ENCODE measurements around the gene CREG2.
"Not testable (repeated sequence)": the region's sequence is repeated elsewhere in the genome, so short reads cannot be mapped to it uniquely, and the experiment has no call there.

Gene CREG2

GRCh38 chr2:101374821-101375561 is 12.3 kb downstream of the CREG2 start:
- no peak for DNase-seq (ENCODE audit: low read depth in 2 of 2)

- no peak for DNase-seq (ENCODE audit: low read depth in 2 of 2)
Observed at GRCh38 chr2:101372792-101373191, 14.5 kb downstream of the CREG2 start.

DNA sequence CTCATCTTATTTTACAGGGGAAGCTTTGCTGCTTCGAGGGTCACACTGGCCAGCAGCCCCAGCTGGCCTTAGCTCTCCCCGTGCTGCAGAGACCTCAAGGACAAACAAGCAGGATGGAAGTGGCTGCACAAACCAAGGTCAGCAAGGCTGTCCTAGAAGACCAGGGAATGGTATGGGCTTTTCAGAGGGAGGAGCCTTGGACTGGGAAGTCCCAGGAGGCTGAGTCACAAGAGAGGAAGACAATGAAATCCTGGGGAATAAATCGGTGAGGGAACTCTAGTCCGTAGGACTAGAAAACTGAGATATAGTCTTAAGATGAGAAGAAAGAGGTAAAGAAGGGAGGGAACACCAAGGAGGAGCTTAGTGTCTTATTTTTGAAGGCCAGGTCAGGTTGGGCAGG is 15.7 kb downstream of the CREG2 start:
- DNase-seq (ENCODE audit: low read depth in 2 of 2) = no peak

GRCh38 chr2:101369100-101369499 is 18.2 kb downstream of the CREG2 start:
- no peak for DNase-seq (ENCODE audit: low read depth in 2 of 2)

DNA sequence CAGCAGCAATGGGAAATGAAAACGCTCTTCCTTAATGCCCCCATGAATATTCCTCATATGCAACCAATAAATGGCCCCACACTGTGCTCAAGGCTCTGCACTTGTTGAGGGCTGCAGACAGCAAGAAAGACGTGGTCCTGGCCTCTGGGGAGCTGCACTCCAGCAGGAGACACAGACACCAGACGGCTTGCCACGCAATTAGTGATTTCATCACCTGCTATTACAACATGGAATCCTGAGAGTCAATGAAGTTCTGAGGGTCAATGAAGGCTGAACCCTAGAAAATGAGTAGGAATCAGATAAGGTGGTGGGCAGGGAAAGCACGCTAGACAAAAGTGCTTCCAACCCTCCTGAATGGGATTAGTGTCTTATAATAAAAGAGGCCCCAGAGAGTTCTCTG is 18.9 kb downstream of the CREG2 start:
- no peak for DNase-seq (ENCODE audit: low read depth in 2 of 2)

GRCh38 chr2:101367508-101367907 is 19.8 kb downstream of the CREG2 start:
- DNase-seq (ENCODE audit: low read depth in 2 of 2) = no peak

DNA sequence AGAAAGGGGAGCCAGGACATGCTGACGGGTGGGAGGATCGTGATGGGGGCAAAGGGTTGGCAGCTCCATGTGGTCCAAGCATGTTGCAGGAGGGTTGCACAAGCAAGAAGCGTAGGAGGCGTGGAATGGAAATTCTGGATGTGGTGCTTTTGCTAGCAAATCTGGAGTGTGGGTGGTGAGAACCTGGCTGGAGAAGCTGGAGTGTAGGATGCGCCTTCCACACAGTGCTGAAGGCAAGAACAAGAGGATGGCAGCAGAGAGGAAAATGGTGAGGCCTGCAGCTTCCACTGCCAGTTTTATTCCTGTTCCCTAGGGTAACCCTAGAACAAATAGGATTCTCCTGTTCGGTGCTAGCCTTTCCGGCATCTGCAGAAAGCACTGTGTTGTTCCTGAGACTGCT is 22.4 kb downstream of the CREG2 start:
- DNase-seq (ENCODE audit: low read depth in 2 of 2) = no peak

DNA sequence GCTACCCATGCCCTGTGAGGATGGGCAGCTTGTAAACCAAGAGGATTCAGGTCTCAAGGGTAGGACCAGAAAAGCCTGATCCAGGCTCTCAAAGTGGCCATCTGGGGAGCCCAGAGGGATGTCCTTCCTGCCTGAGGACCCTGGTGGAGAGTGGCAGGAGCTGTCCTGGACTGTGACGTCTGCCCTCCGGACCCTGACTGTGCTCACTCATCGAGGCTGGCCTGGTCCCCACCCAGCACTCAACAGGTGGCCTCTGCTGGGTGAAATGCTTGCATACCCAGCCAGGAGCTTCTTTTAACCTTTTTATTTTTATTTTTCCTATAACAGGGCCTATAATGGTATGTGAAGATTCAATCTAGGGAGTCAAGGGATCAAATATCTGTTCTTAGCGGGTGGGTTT is 24.5 kb downstream of the CREG2 start:
- DNase-seq (ENCODE audit: low read depth in 2 of 2) = no peak

- DNase-seq (ENCODE audit: low read depth in 2 of 2) = no peak
Observed at GRCh38 chr2:101362316-101362715, 25.0 kb downstream of the CREG2 start.

DNA sequence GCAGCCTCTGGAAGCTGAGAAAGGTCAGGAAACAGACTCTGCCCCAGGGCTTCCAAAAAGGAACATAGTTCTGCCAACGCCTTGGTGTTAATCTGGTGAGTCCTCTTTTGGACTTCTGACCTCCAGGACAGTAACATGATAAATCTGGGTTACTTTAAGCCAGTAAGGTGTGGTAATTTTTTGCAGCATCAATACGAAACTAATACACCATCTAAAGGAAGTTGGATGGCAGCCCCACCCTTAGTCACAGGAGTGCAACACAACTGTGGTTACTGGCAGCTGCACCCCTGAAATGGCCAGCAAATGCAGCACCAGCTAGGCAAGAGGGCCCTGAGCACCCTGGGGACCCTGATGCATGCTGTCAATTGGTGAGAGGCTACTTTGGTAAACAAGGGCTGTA is 25.8 kb downstream of the CREG2 start:
- DNase-seq (ENCODE audit: low read depth in 2 of 2) = no peak

DNA sequence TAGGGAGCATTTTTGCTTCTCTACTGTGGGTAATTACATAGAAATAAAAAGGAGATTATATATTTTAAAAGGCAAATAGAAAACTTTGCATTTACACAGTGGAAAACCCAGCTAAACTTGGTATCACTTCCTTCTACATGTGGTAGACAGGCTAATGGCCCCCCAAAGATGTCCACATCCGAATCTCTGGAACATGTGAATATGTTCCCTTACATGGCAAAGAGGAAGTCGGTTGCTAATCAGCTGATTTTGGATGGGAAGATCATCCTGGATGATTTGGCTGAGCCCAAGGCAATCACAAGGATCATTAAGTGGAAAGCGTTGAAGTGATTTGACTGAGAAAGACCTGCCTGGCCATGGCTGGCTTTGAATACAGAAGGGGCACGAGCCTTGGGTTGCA is 26.2 kb downstream of the CREG2 start:
- DNase-seq (ENCODE audit: low read depth in 2 of 2) = no peak

DNA sequence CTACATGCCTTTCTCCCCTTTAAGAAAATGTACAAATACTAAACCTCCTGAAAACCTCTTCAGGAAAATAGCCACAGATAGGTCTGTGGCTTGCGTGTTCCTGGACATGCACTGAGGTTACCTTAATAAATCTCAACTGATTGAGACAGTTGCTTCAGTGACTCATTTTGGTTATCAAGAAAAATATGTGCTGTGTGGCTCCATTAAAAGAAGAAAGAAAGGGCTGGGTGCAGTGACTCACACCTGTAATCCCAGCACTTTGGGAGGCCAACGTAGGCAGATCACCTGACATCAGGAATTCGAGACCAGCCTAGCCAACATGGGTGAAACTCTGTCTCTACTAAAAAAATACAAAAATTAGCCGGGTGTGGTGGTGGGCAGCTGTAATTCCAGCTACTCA is 27.1 kb downstream of the CREG2 start:
- no peak for DNase-seq (ENCODE audit: low read depth in 2 of 2)

DNA sequence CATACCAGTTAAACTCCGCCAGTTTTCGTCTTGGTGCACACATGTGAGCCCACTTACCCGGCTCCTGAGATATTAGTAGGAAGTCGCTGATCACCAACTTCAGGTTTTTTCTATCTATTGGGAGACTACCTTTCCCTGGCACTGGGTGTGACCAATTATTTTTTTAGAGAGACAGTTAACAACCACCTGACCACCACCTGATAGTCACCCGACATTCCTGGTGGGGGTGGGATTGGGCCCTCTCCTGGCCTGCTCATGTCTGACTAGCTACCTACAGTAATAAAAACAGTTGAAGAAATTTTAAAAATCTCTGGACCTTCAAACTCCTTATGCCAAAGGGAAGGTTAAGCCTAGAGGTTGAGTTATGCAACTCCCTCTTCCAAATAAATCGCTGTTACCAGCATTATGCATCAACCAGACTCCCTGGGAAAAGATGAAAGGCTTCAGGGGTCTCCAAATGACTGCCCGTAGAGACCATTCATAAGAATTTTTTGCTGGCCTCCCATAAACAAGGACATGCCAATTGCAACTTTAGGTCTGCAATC is 27.8 kb downstream of the CREG2 start:
- DNase-seq (ENCODE audit: low read depth in 2 of 2) = no peak

DNA sequence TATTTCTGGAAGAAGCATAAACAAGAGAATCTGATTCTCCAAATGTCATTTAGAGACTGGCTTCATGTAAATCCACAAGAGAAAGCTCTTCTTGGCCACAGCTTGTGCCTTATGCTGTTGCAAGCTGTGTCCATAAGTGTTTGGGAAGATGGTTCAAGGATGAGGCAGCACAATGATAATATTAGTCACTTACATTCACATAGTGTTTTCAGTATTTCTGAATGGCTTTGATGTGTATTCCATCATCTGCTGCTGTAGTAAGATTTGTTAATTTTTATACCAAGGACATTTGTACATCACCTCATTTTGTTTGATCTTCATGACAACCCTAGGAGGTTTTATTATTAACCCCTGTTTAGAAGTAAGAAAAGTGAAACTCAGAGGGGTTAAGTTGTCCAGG is 29.9 kb downstream of the CREG2 start:
- no peak for DNase-seq (ENCODE audit: low read depth in 2 of 2)

- no peak for DNase-seq (ENCODE audit: low read depth in 2 of 2)
Observed at GRCh38 chr2:101356521-101356920, 30.8 kb downstream of the CREG2 start.

DNA sequence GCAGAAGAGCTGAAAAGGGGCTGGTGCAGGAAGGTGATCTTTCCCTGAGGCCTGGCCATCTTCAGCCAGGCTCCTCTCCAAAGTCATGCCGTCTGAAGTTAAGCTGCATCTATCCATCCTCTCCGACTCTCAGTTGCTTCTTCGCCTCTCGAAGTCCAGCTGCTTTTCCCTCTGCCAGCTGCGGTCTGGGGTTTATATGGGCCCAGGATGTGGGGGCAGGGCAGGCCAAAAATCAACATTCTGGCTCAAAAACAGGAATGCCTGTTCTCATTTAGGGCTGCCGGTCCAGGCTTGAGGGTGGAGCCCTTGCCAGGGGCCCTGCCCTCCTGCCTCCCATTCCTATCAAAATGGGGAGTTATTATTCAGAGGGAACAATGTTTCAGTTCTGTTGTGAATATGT is 31.2 kb downstream of the CREG2 start:
- no peak for DNase-seq (ENCODE audit: low read depth in 2 of 2)

DNA sequence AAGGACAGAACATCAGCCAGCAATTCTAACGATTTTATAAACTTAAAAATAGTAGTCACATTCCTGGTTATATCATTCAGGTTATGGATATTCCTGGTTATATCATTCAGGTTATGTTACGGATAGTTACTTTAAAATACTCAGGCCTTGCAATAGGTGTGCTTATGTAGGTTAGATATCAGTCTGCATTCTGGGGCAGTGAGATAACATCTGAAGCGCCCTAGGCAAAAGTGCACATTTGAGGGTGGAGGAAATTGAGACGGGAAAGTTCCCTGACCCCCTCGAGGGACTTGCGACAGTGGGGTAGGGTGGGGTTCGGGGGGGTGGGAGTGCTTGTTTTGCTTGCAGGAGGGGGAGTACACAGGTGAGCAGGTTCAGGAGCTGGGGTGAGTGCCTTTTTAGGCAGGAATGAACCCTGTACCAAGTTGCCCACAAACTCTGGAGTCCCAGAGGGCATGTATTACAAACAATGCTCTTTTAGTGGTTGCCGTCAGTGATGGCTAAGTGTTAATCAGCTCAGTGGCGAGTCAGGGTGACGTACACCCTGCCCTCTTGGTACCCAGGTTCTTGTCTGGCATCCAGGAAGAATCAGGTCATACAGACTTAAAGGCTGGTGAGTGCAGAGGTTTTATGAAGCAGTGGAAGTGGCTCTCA is 31.8 kb downstream of the CREG2 start:
- no peak for DNase-seq (ENCODE audit: low read depth in 2 of 2)

DNA sequence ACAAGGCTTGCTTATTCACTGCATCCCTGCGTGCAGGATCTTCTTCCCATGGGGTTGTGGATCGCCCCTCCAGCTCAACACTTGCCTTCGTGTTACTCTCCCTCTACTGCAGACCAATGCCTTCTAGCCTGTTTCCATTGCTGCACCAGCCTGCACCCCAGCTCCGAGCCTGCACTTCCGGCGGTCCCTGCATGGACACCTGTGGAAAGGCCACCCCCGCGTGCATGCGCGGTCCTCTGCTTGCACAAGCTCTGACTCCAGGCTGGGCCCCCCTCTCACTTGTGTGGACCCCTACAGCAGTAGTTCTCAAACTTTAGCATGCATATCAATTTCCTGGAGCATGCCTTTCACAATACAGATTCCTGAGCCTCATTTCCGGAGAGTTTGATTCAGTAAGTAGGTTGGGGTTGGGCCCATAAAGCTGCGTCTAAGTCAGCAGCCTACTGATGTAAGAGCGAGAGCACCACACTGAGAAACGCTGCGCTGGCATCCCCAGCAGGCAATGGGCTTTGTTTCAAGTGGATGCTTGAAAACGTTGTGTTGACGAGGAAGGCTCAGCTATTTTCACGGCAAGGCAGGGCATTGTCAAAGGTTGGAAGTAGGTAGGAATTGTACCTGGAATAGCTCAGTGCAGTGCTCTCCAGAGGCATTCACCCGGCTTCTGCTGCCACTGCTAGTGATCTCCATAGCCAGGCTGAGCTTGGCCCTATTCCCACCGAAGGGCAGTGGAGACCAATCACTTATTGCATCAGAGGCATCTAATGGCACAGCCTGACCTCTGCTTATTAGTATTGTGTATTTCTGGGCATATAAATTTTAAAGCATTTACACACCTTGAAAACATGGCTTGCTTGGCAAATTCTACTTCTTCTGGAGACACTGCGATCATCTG is 32.6 kb downstream of the CREG2 start:
- no peak for DNase-seq (ENCODE audit: low read depth in 2 of 2)

DNA sequence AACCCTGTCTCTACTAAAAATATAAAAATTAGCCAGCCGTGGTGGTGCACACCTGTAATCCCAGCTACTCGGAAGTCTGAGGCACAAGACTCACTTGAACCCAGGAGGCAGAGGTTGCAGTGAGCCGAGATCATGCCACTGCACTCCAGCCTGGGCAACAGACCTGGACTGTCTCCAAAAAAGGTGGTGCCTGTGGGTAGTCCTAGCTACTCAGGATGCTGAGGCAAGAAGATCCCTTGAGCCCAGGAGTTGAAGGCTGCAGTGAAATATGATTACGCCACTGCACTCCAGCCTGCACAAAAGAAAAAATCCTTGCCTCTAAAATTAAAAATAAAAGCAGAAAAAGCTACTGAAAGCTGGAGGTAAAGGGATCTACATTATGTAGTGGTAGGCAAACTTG is 34.7 kb downstream of the CREG2 start:
- DNase-seq (ENCODE audit: low read depth in 2 of 2) = not testable (repeated sequence)

DNA sequence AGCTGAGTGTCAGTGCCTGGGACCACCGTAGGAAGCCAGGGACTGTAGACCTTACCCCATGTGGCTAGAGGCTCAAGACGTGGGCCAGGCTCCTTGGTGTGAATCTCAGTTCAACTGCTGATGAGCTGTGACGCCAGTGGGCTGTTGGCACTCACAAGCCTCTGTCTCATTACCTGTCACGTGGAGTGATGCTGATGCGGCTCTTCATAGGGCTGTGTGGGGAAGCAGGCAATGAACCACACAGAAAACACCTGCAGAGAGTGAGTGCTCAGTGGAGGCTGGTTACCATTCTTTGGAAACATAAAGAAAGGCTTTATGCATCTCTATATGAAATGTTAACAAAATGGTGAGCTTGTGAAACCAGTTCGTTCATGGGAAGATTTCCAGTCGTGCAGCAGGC is 36.1 kb downstream of the CREG2 start:
- no peak for DNase-seq (ENCODE audit: low read depth in 2 of 2)

GRCh38 chr2:101349893-101350662 is 37.2 kb downstream of the CREG2 start:
- DNase-seq (ENCODE audit: low read depth in 2 of 2) = no peak

DNA sequence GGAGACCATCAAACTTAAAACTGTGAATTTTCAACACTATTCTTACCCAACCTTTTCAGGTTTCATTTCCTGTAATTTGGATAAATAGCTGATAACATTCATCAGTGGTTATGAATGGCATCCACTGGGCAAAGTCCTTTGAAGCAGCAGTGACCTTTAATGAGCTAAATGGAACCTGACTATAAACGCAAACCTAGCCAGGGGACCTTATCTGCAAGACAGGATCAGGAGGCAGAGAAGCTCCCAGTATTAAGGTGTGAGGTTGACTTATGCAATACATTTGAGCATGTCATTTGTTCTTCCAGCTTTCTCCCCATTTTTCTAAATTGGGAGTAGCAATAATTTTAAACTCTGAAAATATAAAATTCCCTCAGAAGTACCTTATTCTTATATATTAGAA is 38.4 kb downstream of the CREG2 start:
- DNase-seq (ENCODE audit: low read depth in 2 of 2) = no peak
